OCI-LY3 (cell line): ENCODE data around the gene HACL1.
"Not testable (repeated sequence)": the region's sequence is repeated elsewhere in the genome, so short reads cannot be mapped to it uniquely, and the experiment has no call there.

Experiments used
- H2AFZ ChIP-seq: fragments of 200-600, 300-600 bp; shearing (Covaris generic); 2 replicates; pipeline ENCODE4 v1.6.0; 2014; ENCODE audit warnings: antibody characterized with exemption, low read depth, low read length
- H3K27ac ChIP-seq: fragments of 200-600, 300-600 bp; sonication (generic); 2 replicates; pipeline ENCODE4 v1.5.1; 2014; ENCODE audit warnings: mild to moderate bottlenecking, low read length, moderate library complexity, mixed read lengths
- H3K27me3 ChIP-seq: fragments of 200-600, 300-600 bp; sonication (generic); 2 replicates; pipeline ENCODE4 v1.6.1; 2014; ENCODE audit warnings: low read depth, low read length, mixed read lengths
- H3K36me3 ChIP-seq: fragments of 200-600, 300-600 bp; sonication (generic); replicated peaks from 2 replicates; pipeline ENCODE3; 2014; ENCODE audit warnings: low read depth, low read length, mixed read lengths
- H3K4me1 ChIP-seq: fragments of 300-600, 200-600 bp; sonication (generic); 2 replicates; pipeline ENCODE4 v1.6.1; 2014; ENCODE audit warnings: low read length, mixed read lengths
- H3K4me2 ChIP-seq: fragments of 200-600, 300-600 bp; sonication (generic); 2 replicates; pipeline ENCODE4 v1.6.1; 2014; ENCODE audit warnings: low read length, mixed read lengths
- H3K4me3 ChIP-seq: fragments of 300-600, 200-600 bp; sonication (generic); 2 replicates; pipeline ENCODE4 v1.5.1; 2014; ENCODE audit warnings: antibody characterized with exemption, mild to moderate bottlenecking, low read length, moderate library complexity
- H3K79me2 ChIP-seq: fragments of 300-600, 200-600 bp; shearing (Covaris generic); 2 replicates; pipeline ENCODE4 v1.6.1; 2014; ENCODE audit warnings: mild to moderate bottlenecking, low read length, mixed read lengths
- H3K9ac ChIP-seq: fragments of 300-600, 200-600 bp; shearing (Covaris generic); 2 replicates; pipeline ENCODE4 v1.6.0; 2014; ENCODE audit warnings: mild to moderate bottlenecking, low read length, moderate library complexity
- H3K9me3 ChIP-seq: fragments of 200-600, 300-600 bp; shearing (Covaris generic); 2 replicates; pipeline ENCODE4 v1.6.1; 2014; ENCODE audit warnings: low read length, mixed read lengths; ENCODE audit not compliant: insufficient read depth
- H4K20me1 ChIP-seq: fragments of 200-600, 300-600 bp; sonication (generic); 2 replicates; pipeline ENCODE4 v1.6.1; 2016; ENCODE audit warnings: low read length, mixed read lengths; ENCODE audit not compliant: insufficient read depth
- EZH2phosphoT487 ChIP-seq: fragments of 200-600 bp; shearing (Covaris generic); IDR thresholded peaks from 2 replicates; pipeline ENCODE4 v1.6.1; 2018; ENCODE audit warnings: antibody characterized with exemption, mixed run types, low read depth
- TF ChIP-seq, protein P1 (sequence below): fragments of 200-600, 300-600 bp; sonication (generic); IDR thresholded peaks from 2 replicates; pipeline ENCODE4 v1.5.1; 2014; ENCODE audit warnings: antibody characterized with exemption, low read length, low read depth

Gene HACL1

DNA sequence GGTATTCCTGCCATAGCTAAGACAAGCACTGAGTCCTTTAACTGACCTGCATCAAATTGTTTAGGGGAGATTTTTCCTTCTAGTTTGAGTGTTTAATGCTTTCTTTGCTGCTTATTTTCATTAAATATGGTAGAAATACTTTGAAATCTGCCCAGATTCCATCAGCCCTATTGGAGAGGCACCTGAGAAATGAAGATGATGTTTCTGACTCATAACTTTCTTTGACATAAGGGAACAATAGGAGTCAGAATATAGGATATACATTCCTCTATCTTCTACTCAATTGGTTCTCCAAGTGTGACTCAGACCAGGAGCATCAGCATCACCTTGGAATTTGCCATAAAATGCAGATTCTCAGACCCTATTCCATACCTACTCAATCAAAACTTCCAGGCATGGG lies 27.6 kb upstream of the HACL1 start:
- H3K9me3 ChIP-seq, result no peaks in the 10 kb centered on the region
- H3K36me3 ChIP-seq, result no peaks in the 10 kb centered on the region
- no peak for TF ChIP-seq EZH2phosphoT487
- TF ChIP-seq, protein P1, sequence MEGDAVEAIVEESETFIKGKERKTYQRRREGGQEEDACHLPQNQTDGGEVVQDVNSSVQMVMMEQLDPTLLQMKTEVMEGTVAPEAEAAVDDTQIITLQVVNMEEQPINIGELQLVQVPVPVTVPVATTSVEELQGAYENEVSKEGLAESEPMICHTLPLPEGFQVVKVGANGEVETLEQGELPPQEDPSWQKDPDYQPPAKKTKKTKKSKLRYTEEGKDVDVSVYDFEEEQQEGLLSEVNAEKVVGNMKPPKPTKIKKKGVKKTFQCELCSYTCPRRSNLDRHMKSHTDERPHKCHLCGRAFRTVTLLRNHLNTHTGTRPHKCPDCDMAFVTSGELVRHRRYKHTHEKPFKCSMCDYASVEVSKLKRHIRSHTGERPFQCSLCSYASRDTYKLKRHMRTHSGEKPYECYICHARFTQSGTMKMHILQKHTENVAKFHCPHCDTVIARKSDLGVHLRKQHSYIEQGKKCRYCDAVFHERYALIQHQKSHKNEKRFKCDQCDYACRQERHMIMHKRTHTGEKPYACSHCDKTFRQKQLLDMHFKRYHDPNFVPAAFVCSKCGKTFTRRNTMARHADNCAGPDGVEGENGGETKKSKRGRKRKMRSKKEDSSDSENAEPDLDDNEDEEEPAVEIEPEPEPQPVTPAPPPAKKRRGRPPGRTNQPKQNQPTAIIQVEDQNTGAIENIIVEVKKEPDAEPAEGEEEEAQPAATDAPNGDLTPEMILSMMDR, result no peak

DNA sequence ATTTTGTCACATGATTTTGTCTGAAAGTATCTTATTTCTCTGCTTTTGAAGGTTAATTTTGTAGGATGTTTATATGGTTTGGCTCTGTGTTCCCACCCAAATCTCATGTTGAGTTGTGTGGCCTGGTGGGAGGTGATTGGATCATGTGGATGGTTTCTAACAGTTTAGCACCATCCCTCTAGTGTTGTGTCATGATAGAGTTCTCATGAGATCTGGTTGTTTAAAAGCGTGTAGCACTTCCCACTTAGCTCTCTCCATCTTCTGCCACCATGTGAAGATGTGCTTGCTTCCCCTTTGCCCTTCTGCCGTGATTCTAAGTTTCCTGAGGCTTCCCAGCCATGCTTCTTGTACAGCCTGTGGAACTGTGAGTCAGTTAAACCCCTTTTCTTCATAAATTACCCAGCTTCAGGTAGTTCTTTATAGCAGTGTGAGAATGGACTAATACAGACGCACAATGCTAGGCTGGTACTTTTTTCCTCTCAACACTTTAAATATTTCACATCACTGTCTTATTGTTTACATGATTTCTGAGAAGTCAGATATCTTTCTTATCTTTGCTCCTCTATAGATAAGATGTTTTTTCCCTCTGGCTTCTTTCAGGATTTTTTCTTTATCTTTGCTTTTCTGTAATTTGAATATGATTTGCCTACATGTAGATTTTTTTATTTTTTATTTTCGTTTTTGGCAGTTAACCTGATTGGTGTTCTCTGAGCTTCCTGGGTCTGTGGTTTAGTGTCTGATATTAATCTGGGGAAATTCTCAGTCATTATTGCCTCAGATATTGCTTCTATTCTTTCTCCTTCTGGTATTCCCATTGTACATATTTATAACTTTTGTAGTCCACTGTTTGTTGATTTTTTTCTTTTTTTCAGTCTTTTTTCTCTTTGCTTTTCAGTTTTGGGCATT lies 22.4 kb upstream of the HACL1 start:
- H3K27me3 ChIP-seq, result 0 out of 2 replicates have a peak, but pooled peaks cover under 1% of the 10 kb centered on the region
- no peak overlapping the region for H3K9ac ChIP-seq
- TF ChIP-seq EZH2phosphoT487, result no peak
- TF ChIP-seq, protein P1, result no peak
- peaks cover 4% of the 10 kb centered on the region; the same call in 1 of the 2 replicates for H3K9me3 ChIP-seq
- no peaks in the 10 kb centered on the region for H3K36me3 ChIP-seq
- H3K4me1 ChIP-seq, result no peaks in the 10 kb centered on the region
- H3K27ac ChIP-seq, result no peak overlapping the region
- H4K20me1 ChIP-seq, result no peaks in the 10 kb centered on the region
- H2AFZ ChIP-seq, result no peak overlapping the region
- H3K4me3 ChIP-seq, result no peak overlapping the region
- H3K4me2 ChIP-seq, result no peak overlapping the region
- no peaks in the 10 kb centered on the region for H3K79me2 ChIP-seq

More for the DNA sequence above, 27.6 kb upstream of the HACL1 start:
- Histone ChIP-seq H3K27ac (no peak overlapping the region), H3K79me2 (no peaks in the 10 kb centered on the region), H4K20me1 (no peaks in the 10 kb centered on the region), H3K9ac (no peak overlapping the region), H3K4me2 (no peak overlapping the region), H3K4me1 (peaks cover 21% of the 10 kb centered on the region), H3K27me3 (0 out of 2 replicates have a peak, but pooled peaks cover 2% of the 10 kb centered on the region), H3K4me3 (no peak overlapping the region), H2AFZ (no peak overlapping the region)

DNA sequence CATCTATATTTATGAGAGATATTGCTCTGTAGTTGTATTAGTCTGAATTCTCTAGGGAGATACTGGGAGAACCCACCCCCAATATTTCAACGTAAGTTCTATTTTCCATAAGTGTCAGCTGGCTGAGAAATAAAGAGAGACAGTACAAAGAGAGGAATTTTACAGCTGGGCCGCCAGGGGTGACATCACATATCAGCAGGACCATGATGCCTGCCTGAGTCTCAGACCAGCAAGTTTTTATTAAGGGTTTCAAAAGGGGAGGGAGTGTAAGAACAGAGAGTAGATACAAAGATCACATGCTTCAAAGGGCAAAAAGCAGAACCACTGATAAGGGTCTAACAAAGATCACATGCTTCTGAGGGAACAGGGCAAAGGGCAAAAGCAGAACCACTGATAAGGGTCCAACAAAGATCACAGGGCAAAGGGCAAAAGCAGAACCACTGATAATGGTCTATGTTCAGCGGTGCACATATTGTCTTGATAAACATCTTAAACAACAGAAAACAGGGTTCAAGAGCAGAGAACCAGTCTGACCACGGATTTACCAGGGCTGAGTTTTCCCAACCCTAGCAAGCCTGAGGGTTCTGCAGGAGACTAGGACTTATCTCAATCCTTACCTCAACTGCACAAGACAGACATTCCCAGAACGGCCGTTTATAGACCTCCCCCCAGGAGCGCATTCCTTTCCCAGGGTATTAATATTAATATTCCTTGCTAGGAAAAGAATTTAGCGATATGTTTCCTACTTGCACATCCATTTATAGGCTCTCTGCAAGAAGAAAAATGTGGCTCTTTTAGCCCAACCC lies 18.5 kb upstream of the HACL1 start:
- H3K27me3 ChIP-seq, H3K4me1 ChIP-seq, H3K27ac ChIP-seq, H3K79me2 ChIP-seq, H3K9ac ChIP-seq, H3K36me3 ChIP-seq, H3K4me3 ChIP-seq, H3K9me3 ChIP-seq, H4K20me1 ChIP-seq, H2AFZ ChIP-seq, H3K4me2 ChIP-seq: not testable (repeated sequence)

DNA sequence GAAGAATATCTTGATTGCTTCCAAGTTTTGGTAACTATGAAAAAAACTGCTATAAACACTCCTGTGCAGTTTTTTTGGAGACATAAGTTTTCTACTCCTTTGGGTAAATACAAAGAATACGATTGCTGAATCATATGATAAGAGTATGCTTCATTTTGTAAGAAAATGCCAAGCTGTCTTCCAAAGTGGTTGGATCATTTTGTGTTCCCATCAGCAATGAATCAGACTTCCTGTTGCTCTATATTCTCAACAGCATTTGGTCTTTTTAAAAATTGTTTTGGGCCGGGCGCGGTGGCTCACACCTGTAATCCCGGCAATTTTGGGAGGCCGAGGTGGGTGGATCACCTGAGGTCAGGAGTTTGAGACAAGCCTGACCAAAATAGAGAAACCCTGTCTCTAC lies 14.7 kb upstream of the HACL1 start:
- no peaks in the 10 kb centered on the region for H3K4me1 ChIP-seq
- peaks cover 3% of the 10 kb centered on the region; the same call in 1 of the 2 replicates for H3K9me3 ChIP-seq
- H3K4me2 ChIP-seq, result no peak overlapping the region
- H3K27me3 ChIP-seq, result no peaks in the 10 kb centered on the region
- H3K4me3 ChIP-seq, result no peak overlapping the region
- H4K20me1 ChIP-seq, result no peaks in the 10 kb centered on the region
- no peaks in the 10 kb centered on the region for H3K79me2 ChIP-seq
- no peak overlapping the region for H2AFZ ChIP-seq
- no peaks in the 10 kb centered on the region for H3K36me3 ChIP-seq
- no peak overlapping the region for H3K9ac ChIP-seq
- no peak overlapping the region for H3K27ac ChIP-seq
- TF ChIP-seq EZH2phosphoT487, result no peak
- TF ChIP-seq, protein P1, result no peak
